Glutamatergic neuron (in vitro differentiated cells): ENCODE data around the gene POLD2. TPM values are rescaled to one million over a fixed set of nuclear protein-coding genes. Genes with fewer than 3 reads are reported as not detected.

Source experiments
- DNase-seq: peaks from one replicate; pipeline ENCODE4 v3.0.0; 2022
- H3K27ac Mint-ChIP-seq: one replicate; pipeline ENCODE4 v1.8.0; 2020; ENCODE audit warnings: mild to moderate bottlenecking, mixed read lengths, inconsistent platforms; ENCODE audit not compliant: unreplicated experiment
- H3K27me3 Mint-ChIP-seq: one replicate; pipeline ENCODE4 v1.8.0; 2020; ENCODE audit warnings: mild to moderate bottlenecking, moderate library complexity, mixed read lengths, inconsistent platforms; ENCODE audit not compliant: unreplicated experiment
- H3K36me3 Mint-ChIP-seq: one replicate; pipeline ENCODE4 v1.8.0; 2020; ENCODE audit warnings: mild to moderate bottlenecking, mixed read lengths, inconsistent platforms; ENCODE audit not compliant: unreplicated experiment
- H3K4me1 Mint-ChIP-seq: one replicate; pipeline ENCODE4 v1.8.0; 2020; ENCODE audit warnings: mild to moderate bottlenecking, low read depth, mixed read lengths, inconsistent platforms; ENCODE audit not compliant: unreplicated experiment
- H3K4me3 Mint-ChIP-seq: one replicate; pipeline ENCODE4 v1.8.0; 2020; ENCODE audit warnings: mild to moderate bottlenecking, mixed read lengths, inconsistent platforms; ENCODE audit not compliant: unreplicated experiment
- H3K9me3 Mint-ChIP-seq: one replicate; pipeline ENCODE4 v1.8.0; 2020; ENCODE audit warnings: mild to moderate bottlenecking, moderate library complexity, mixed read lengths, inconsistent platforms; ENCODE audit not compliant: unreplicated experiment
- total RNA-seq: library from RNA; stranded (reverse); fragmentation: NEBNext Ultra II Directional; extraction: Animal tissue kit (Norgen Biotek cat#: 25700); gene quantifications from one replicate; pipeline ENCODE4 v1.2.1, GENCODE V29; 2021; ENCODE audit not compliant: unreplicated experiment
- TF ChIP-seq, protein P1 (sequence below): fragments of 200-600 bp; sonication (generic); IDR thresholded peaks from one replicate; pipeline ENCODE4 v1.5.0; 2021; ENCODE audit not compliant: partially characterized antibody, unreplicated experiment

Gene POLD2
- total RNA-seq, 1 donor from 2014 or later = 71.2 TPM

DNA sequence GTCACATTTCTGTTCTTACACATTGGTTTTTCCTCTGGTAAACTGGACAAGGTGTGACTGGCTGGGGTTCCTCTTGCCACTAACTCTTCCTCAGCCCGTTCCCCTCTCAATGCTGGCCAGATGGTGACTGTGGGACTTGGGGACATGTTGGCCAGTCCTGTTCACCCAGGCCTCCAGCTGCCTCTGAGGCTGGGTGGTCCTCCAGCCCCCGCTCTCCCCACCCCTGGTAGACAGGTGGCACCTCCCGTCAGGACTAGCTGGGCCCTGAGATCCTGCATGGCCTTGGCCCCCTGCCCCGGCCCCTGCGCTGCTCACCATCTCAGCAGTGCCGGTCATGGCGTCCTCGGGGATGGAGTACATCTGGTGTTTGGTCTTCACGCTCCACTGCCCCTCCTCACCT, 28.6 kb upstream of the POLD2 start:
- Mint-ChIP-seq H3K27me3 (peaks cover 8% of the 10 kb centered on the region), H3K4me1 (peaks cover 48% of the 10 kb centered on the region), H3K9me3 (peaks cover 17% of the 10 kb centered on the region), H3K4me3 (peak overlapping the region; percentile 25), H3K27ac (peak overlapping the region; percentile 33), H3K36me3 (no peaks in the 10 kb centered on the region)
- TF ChIP-seq, protein P1, sequence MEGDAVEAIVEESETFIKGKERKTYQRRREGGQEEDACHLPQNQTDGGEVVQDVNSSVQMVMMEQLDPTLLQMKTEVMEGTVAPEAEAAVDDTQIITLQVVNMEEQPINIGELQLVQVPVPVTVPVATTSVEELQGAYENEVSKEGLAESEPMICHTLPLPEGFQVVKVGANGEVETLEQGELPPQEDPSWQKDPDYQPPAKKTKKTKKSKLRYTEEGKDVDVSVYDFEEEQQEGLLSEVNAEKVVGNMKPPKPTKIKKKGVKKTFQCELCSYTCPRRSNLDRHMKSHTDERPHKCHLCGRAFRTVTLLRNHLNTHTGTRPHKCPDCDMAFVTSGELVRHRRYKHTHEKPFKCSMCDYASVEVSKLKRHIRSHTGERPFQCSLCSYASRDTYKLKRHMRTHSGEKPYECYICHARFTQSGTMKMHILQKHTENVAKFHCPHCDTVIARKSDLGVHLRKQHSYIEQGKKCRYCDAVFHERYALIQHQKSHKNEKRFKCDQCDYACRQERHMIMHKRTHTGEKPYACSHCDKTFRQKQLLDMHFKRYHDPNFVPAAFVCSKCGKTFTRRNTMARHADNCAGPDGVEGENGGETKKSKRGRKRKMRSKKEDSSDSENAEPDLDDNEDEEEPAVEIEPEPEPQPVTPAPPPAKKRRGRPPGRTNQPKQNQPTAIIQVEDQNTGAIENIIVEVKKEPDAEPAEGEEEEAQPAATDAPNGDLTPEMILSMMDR = no peak
- no peak for DNase-seq

DNA sequence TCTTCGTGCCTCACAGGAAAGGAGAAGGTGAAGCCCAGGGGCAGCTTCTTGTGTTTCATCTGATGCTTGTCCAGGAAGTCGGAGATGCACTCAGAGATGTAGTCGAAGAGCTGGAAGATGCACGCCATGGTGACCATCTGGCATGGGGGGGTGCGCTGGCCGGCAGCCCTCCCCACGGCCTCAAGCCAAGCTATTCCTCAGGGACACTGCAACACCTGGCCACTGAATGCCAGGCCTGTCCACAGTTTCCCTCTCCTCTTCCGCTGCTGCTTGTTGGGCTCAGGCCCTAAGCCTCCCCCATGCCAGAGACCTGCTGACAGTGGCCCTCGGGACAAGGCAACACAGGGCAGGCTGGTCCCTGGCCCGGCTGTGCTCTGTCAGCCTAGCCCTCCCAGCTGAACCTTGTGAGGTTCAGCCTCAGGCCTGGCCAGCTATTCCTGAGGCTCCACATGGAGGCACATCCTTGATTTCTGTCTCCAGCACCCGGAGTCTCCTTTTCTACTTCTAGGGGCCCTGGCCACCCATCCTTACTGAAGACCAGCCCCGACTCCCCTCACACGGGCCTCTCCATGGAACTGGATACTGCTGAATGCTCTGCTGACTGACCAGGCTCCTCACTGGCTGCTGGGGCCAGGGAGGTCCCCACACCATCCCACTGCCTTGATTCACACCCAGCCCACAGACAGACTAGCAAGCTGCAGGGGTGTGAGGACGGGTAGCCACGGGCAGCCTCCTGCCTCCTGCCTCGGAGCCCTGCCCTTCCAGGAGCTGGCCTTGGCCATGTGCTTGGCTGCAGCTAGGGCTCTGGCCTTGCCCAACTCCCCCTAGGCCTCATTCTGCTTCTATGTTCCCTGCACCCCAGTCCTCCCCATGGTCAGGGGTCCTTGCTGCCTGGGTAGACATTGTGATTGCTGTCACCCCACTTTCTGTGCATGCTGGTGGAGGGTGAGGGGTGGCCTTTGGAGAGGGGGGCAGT, 27.9 kb upstream of the POLD2 start:
- Mint-ChIP-seq H3K27me3 (peaks cover 9% of the 10 kb centered on the region), H3K4me3 (peak overlapping the region; percentile 52), H3K4me1 (peaks cover 50% of the 10 kb centered on the region), H3K36me3 (no peaks in the 10 kb centered on the region), H3K27ac (peak overlapping the region; percentile 82), H3K9me3 (peaks cover 18% of the 10 kb centered on the region)
- no peak for DNase-seq
- TF ChIP-seq, protein P1 = no peak

DNA sequence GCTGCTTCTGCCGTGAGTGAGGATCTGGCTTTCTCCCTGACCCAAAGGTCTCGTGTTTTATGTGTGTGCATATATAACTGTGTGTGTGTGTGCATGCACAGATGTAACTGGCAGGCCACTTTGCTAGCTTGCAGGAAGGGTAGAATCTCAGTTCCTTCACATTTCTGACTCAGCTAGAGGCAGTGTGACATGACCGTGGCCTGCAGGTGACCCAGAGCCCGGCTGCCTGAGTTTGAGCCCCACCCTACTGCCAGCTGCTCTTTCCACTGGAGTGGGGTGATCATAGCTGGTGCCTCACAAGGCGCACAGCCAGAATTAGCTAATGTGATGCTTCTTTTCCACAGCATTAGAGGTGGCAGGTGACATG, 27.1 kb upstream of the POLD2 start:
- TF ChIP-seq, protein P1 = no peak
- H3K4me1 Mint-ChIP-seq = peaks cover 46% of the 10 kb centered on the region
- H3K27me3 Mint-ChIP-seq = peaks cover 9% of the 10 kb centered on the region
- no peak for DNase-seq
- H3K4me3 Mint-ChIP-seq = peak overlapping the region; percentile 52
- peaks cover 16% of the 10 kb centered on the region for H3K9me3 Mint-ChIP-seq
- H3K36me3 Mint-ChIP-seq = no peaks in the 10 kb centered on the region
- peak overlapping the region; percentile 82 for H3K27ac Mint-ChIP-seq

DNA sequence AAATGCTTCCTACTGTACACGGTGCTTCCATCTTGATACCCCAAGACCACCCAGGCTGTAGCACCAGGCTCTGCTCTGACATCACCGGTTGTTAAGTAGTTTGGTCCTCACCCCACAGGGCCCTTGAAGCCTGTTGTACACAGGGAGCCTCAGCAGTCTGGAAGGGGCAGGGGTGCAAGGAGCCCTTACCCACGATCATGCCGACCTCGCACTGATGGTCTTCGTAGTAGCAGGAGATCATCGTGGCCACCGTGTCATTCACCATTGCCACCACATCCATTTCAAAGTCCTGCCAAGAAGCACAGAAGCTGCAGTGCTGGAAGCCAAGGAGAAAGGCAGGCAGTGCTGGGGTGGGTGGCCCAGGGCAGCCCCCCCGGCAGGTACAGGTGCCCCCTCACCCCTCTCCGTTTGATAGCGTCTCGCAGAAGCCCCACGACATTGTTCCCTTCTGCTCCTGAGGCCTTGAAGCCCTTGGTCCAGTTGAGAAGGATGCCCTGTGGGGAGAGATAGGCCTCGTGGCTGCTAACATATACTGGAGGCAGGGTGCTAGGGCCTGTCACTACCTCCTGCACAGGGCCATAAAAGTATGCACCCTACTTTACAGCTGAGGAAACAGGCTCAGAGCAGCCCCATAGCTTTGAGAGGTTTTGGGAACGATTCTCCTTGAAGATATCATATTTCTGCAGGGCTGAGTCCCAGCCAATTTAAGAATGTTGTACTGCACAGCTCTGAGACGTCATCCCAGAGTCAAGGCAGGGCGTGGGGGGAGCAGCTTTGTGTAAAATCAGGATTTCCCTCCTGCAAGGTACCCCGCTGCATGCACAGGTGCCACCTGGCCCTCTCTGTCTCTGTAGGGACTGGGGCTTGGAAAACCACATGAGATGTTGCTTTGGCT, 26.5 kb upstream of the POLD2 start:
- peaks cover 18% of the 10 kb centered on the region for H3K9me3 Mint-ChIP-seq
- no peaks in the 10 kb centered on the region for H3K36me3 Mint-ChIP-seq
- H3K4me1 Mint-ChIP-seq = peaks cover 49% of the 10 kb centered on the region
- no peak for DNase-seq
- peaks cover 9% of the 10 kb centered on the region for H3K27me3 Mint-ChIP-seq
- TF ChIP-seq, protein P1 = no peak
- H3K27ac Mint-ChIP-seq = peak overlapping the region; percentile 82
- H3K4me3 Mint-ChIP-seq = peak overlapping the region; percentile 34
